HG03354 (cell line): ENCODE results near the gene PDGFD.
A peak's percentile ranks its signal among the peaks of the same experiment; 100 is the strongest.

Source experiments
- ATAC-seq: cut with Tn5 transposase; IDR thresholded peaks from one replicate; pipeline ENCODE4 v1.9.1; 2021; ENCODE audit warnings: mild to moderate bottlenecking; ENCODE audit not compliant: unreplicated experiment, poor library complexity, severe bottlenecking

The PDGFD gene

GRCh38 chr11:103972013-103972412 lies 191.9 kb downstream of the PDGFD start:
- no peak for ATAC-seq

GRCh38 chr11:103970701-103971249 lies 193.2 kb downstream of the PDGFD start:
- ATAC-seq, result peak; percentile 99

- no peak for ATAC-seq
These were observed 195.3 kb downstream of the PDGFD start for GRCh38 chr11:103968685-103969084.

GRCh38 chr11:103967985-103968384 lies 196.0 kb downstream of the PDGFD start:
- ATAC-seq, result no peak

GRCh38 chr11:103964390-103964789 lies 199.6 kb downstream of the PDGFD start:
- ATAC-seq, result no peak

- no peak for ATAC-seq
These were observed 200.3 kb downstream of the PDGFD start for GRCh38 chr11:103963648-103964047.

- ATAC-seq, result no peak
These were observed 202.9 kb downstream of the PDGFD start for GRCh38 chr11:103961010-103961409.

GRCh38 chr11:103960108-103960507 lies 203.8 kb downstream of the PDGFD start:
- no peak for ATAC-seq

GRCh38 chr11:103959279-103959942 lies 204.5 kb downstream of the PDGFD start:
- peak; percentile 100 for ATAC-seq

GRCh38 chr11:103958475-103959215 lies 205.3 kb downstream of the PDGFD start:
- ATAC-seq, result peak; percentile 41

- ATAC-seq, result no peak
These were observed 210.0 kb downstream of the PDGFD start for GRCh38 chr11:103953797-103954486.

GRCh38 chr11:103949781-103950180 lies 214.2 kb downstream of the PDGFD start:
- no peak for ATAC-seq

- ATAC-seq, result no peak
These were observed 215.7 kb downstream of the PDGFD start for GRCh38 chr11:103948187-103948763.

GRCh38 chr11:103947546-103947919 lies 216.4 kb downstream of the PDGFD start:
- ATAC-seq, result no peak

GRCh38 chr11:103946793-103947545 lies 217.0 kb downstream of the PDGFD start:
- ATAC-seq, result no peak

GRCh38 chr11:103944251-103944940 lies 219.6 kb downstream of the PDGFD start:
- ATAC-seq, result no peak

GRCh38 chr11:103942646-103943045 lies 221.3 kb downstream of the PDGFD start:
- ATAC-seq, result no peak

GRCh38 chr11:103940551-103940950 lies 223.4 kb downstream of the PDGFD start:
- no peak for ATAC-seq

GRCh38 chr11:103939694-103940093 lies 224.3 kb downstream of the PDGFD start:
- no peak for ATAC-seq
